Right renal pelvis (tissue), 4 donors: Measurements from ENCODE around the gene ZBTB8A. TPM values are rescaled to one million over a fixed set of nuclear protein-coding genes. Genes with fewer than 3 reads are reported as not detected.
"Not testable (repeated sequence)": the region's sequence is repeated elsewhere in the genome, so short reads cannot be mapped to it uniquely, and the experiment has no call there.

Experiments
- DNase-seq, 4 donors: peaks; one replicate each; pipeline ENCODE4 v3.0.0-alpha.2; 2013; ENCODE audit warnings: low read depth in 4 of 4, low spot score in 3 of 4, missing footprints in 1 of 4
- polyA plus RNA-seq, 4 donors: library from polyadenylated mRNA; unstranded; fragments of 120-200 nt; gene quantifications; one replicate each; pipeline ENCODE4 v1.2.1, GENCODE V29; 2013; ENCODE audit not compliant: insufficient read length in 4 of 4

ZBTB8A gene
- polyA plus RNA-seq = 10 to 100 TPM; 15.5 to 20.2 (median 18.4) TPM

- peak in 3 of 4 donors; percentile 60 to 65 (median 62) for DNase-seq
Measured at GRCh38 chr1:32538887-32539583, at the start of gene ZBTB8A. Gene ZBTB8A (plus strand): TSS chr1:32539427. CDS start chr1:32592932, 53,505 bp downstream.

GRCh38 chr1:32489774-32490454 lies 49.3 kb upstream of the ZBTB8A start:
- DNase-seq = no peak

- DNase-seq = no peak
Measured at GRCh38 chr1:32491386-32491785, 47.8 kb upstream of the ZBTB8A start.

GRCh38 chr1:32494196-32494595 lies 45.0 kb upstream of the ZBTB8A start:
- no peak for DNase-seq

- no peak for DNase-seq
Measured at GRCh38 chr1:32494711-32495337, 44.4 kb upstream of the ZBTB8A start.

GRCh38 chr1:32496127-32496526 lies 43.1 kb upstream of the ZBTB8A start:
- no peak for DNase-seq

- no peak for DNase-seq
Measured at GRCh38 chr1:32498751-32499150, 40.5 kb upstream of the ZBTB8A start.

- DNase-seq = peak in 1 of 4 donors; percentile 22
Measured at GRCh38 chr1:32500387-32501209, 38.6 kb upstream of the ZBTB8A start.

GRCh38 chr1:32501865-32502264 lies 37.4 kb upstream of the ZBTB8A start:
- no peak for DNase-seq

GRCh38 chr1:32503153-32503552 lies 36.1 kb upstream of the ZBTB8A start:
- no peak for DNase-seq

GRCh38 chr1:32507021-32507420 lies 32.2 kb upstream of the ZBTB8A start:
- DNase-seq = no peak

GRCh38 chr1:32508761-32509160 lies 30.5 kb upstream of the ZBTB8A start:
- DNase-seq = no peak

- DNase-seq = no peak
Measured at GRCh38 chr1:32509939-32510338, 29.3 kb upstream of the ZBTB8A start.

- DNase-seq = no peak
Measured at GRCh38 chr1:32516402-32516801, 22.8 kb upstream of the ZBTB8A start.

GRCh38 chr1:32518976-32519375 lies 20.3 kb upstream of the ZBTB8A start:
- DNase-seq = no peak

- no peak for DNase-seq
Measured at GRCh38 chr1:32521165-32521564, 18.1 kb upstream of the ZBTB8A start.

GRCh38 chr1:32525053-32525452 lies 14.2 kb upstream of the ZBTB8A start:
- no peak for DNase-seq

- DNase-seq = no peak
Measured at GRCh38 chr1:32525661-32526444, 13.4 kb upstream of the ZBTB8A start.

GRCh38 chr1:32528550-32528949 lies 10.7 kb upstream of the ZBTB8A start:
- not testable (repeated sequence) for DNase-seq

GRCh38 chr1:32533792-32534327 lies 5.4 kb upstream of the ZBTB8A start:
- no peak for DNase-seq
